ENCODE measurements around the gene PROSER2. TPM values are rescaled to one million over a fixed set of nuclear protein-coding genes. Genes with fewer than 3 reads are reported as not detected.

The PROSER2 gene
- total RNA-seq, 1 donor from 2014 or later, result 7.1 TPM

DNA sequence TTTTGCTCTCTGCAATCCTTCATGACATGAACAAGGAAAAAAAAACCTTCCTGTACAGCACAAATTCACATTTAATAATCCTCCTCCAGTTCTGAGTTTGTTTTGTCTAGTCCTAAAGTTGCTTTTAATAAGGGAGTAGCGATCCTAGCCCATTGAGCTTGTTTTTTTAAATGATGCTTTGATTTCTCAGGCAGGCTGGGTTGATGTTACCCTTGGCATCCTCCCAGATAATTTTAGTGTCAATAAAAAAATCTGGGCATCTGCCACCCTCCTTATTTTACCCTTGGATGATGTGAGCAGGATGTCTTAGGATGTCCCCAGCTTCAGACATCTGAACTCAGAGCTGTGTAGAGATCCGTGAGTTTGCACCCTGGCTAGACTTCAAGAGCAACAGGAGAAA lies 33.9 kb upstream of the PROSER2 start:
- TF ChIP-seq, protein P1, sequence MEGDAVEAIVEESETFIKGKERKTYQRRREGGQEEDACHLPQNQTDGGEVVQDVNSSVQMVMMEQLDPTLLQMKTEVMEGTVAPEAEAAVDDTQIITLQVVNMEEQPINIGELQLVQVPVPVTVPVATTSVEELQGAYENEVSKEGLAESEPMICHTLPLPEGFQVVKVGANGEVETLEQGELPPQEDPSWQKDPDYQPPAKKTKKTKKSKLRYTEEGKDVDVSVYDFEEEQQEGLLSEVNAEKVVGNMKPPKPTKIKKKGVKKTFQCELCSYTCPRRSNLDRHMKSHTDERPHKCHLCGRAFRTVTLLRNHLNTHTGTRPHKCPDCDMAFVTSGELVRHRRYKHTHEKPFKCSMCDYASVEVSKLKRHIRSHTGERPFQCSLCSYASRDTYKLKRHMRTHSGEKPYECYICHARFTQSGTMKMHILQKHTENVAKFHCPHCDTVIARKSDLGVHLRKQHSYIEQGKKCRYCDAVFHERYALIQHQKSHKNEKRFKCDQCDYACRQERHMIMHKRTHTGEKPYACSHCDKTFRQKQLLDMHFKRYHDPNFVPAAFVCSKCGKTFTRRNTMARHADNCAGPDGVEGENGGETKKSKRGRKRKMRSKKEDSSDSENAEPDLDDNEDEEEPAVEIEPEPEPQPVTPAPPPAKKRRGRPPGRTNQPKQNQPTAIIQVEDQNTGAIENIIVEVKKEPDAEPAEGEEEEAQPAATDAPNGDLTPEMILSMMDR (IDR thresholded peaks at IDR 0.05), result no peak
- no peaks in the 10 kb centered on the region for H3K9me3 Mint-ChIP-seq (ENCODE audit: unreplicated experiment)
- H3K4me3 Mint-ChIP-seq (ENCODE audit: unreplicated experiment), result peak overlapping the region; percentile 10
- H3K27ac Mint-ChIP-seq (ENCODE audit: unreplicated experiment), result peak overlapping the region; percentile 46
- peaks cover 27% of the 10 kb centered on the region for H3K4me1 Mint-ChIP-seq (ENCODE audit: unreplicated experiment)
- no peak for DNase-seq (ENCODE audit: extremely low spot score, unreplicated experiment)
- H3K36me3 Mint-ChIP-seq (ENCODE audit: unreplicated experiment), result no peaks in the 10 kb centered on the region
- peaks cover 19% of the 10 kb centered on the region for H3K27me3 Mint-ChIP-seq (ENCODE audit: unreplicated experiment)

DNA sequence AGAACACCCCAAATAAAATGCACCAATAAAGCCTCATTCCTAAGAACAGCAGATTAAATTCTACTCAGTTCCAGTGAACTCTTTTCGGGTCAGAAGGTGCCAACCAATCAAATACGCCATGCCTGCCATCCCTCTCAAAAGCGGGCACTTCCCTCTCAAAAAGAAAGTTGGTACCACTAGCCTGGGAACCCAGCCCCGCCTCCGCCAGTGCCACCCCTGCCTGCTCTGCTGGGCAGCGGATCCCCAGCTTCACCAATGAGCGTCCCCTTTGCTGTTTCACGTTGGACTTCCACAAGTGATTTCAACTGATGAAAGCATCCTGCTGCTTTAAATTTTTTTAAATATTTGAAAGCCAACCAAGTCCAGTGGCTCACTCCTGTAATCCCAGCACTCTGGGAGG lies 33.2 kb upstream of the PROSER2 start:
- H3K27ac Mint-ChIP-seq (ENCODE audit: unreplicated experiment), result no peak overlapping the region
- no peaks in the 10 kb centered on the region for H3K36me3 Mint-ChIP-seq (ENCODE audit: unreplicated experiment)
- H3K9me3 Mint-ChIP-seq (ENCODE audit: unreplicated experiment), result no peaks in the 10 kb centered on the region
- peaks cover 27% of the 10 kb centered on the region for H3K4me1 Mint-ChIP-seq (ENCODE audit: unreplicated experiment)
- H3K27me3 Mint-ChIP-seq (ENCODE audit: unreplicated experiment), result peaks cover 17% of the 10 kb centered on the region
- no peak overlapping the region for H3K4me3 Mint-ChIP-seq (ENCODE audit: unreplicated experiment)
- DNase-seq (ENCODE audit: extremely low spot score, unreplicated experiment), result no peak
- TF ChIP-seq, protein P1 (IDR thresholded peaks at IDR 0.05), result no peak

DNA sequence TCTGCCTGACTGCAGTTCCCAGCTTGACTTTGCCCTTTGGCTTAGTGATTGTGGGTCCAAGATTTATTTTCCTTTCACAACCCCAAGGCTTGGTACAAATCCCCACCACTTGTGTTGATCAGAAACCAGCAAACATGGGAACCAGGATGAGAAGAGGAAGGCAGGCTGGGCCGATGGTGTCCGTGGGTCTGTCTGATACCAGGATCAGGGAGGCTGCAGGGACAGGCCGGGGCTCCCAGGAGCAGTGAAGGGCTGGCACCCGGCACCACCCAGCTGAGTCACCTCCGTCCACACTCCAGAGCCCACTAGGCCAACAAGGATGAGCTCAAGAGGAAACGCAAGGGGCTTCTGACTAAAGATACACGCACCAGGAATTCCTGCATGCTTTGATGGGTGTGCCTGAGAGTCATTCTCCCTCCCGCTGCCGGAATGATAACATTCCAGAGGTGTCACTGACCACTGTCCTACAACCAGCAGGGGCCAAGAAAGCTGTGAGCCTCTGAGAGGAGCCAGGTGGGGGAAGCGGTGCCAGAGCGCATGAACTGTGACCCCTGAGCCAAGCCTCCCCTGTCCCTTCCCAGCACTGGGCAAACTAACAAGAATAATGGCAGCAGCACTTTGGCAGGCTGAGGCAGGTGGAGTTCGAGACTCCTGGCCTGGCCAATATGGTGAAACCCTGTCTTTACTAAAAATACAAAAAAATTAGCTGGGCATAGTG lies 29.2 kb upstream of the PROSER2 start:
- DNase-seq (ENCODE audit: extremely low spot score, unreplicated experiment), result no peak
- H3K9me3 Mint-ChIP-seq (ENCODE audit: unreplicated experiment), result no peaks in the 10 kb centered on the region
- no peak overlapping the region for H3K4me3 Mint-ChIP-seq (ENCODE audit: unreplicated experiment)
- peaks cover 24% of the 10 kb centered on the region for H3K4me1 Mint-ChIP-seq (ENCODE audit: unreplicated experiment)
- peak overlapping the region; percentile 27 for H3K27ac Mint-ChIP-seq (ENCODE audit: unreplicated experiment)
- H3K27me3 Mint-ChIP-seq (ENCODE audit: unreplicated experiment), result peaks cover 3% of the 10 kb centered on the region
- TF ChIP-seq, protein P1 (IDR thresholded peaks at IDR 0.05), result no peak
- H3K36me3 Mint-ChIP-seq (ENCODE audit: unreplicated experiment), result no peaks in the 10 kb centered on the region

DNA sequence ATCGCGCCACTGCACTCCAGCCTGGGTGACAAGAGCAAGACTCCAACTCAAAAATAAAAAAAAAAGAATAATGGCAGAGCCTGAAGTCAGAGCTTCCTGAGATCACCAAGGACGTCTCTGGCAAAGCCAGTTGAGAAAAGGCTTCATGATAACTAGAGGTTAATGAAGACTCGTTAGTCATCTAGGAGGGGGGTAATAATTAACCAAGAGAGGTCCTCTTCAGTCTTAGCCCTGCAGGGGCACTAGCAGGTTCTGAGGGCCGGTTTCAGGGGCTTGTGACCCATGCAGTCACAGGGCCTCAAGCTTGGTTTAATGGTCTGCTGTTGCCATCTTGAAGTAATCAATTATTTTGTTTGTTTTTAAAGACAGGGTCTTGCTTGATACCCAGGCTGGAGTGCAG lies 28.6 kb upstream of the PROSER2 start:
- Mint-ChIP-seq H3K4me3 (ENCODE audit: unreplicated experiment) (no peak overlapping the region), H3K36me3 (ENCODE audit: unreplicated experiment) (no peaks in the 10 kb centered on the region)

More for the DNA sequence above, 28.6 kb upstream of the PROSER2 start:
- Mint-ChIP-seq H3K4me1 (ENCODE audit: unreplicated experiment) (peaks cover 18% of the 10 kb centered on the region), H3K27ac (ENCODE audit: unreplicated experiment) (no peak overlapping the region), H3K9me3 (ENCODE audit: unreplicated experiment) (no peaks in the 10 kb centered on the region), H3K27me3 (ENCODE audit: unreplicated experiment) (peaks cover 3% of the 10 kb centered on the region)
- no peak for DNase-seq (ENCODE audit: extremely low spot score, unreplicated experiment)
- TF ChIP-seq, protein P1 (IDR thresholded peaks at IDR 0.05), result no peak

Measured in osteocyte (in vitro differentiated cells).